Measurements from ENCODE around the gene NR3C2.

NR3C2 gene

DNA sequence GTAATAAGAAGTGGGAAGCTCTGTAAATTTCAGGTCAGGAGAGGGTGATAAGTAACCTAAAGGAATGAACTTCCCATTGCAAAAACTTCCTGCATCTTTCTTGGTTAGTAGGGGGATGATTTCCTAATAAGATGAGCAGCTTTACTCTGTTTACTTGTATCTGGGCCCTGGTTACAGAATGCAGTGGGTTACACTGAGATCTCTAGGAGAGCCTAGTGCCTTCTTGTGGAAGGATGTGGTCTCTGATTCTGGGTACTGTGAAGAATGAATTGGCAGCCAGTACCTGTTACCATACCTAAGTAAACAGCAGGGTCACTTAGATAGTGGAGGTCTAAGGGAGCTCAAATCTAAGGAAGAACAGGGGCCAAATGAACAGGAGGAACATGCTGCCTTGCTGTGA lies 389.8 kb downstream of the NR3C2 start:
- H3K4me3 ChIP-seq (ENCODE audit: low read depth, low read length) = no peak overlapping the region
- CTCF ChIA-PET = interaction anchor here (1.8 kb wide), 1 partner anchor 10 kb away, joined by 6 read pairs; no protein-coding TSS in a partner anchor
- POLR2A ChIA-PET = no interaction called here
- TF ChIP-seq, protein P1, sequence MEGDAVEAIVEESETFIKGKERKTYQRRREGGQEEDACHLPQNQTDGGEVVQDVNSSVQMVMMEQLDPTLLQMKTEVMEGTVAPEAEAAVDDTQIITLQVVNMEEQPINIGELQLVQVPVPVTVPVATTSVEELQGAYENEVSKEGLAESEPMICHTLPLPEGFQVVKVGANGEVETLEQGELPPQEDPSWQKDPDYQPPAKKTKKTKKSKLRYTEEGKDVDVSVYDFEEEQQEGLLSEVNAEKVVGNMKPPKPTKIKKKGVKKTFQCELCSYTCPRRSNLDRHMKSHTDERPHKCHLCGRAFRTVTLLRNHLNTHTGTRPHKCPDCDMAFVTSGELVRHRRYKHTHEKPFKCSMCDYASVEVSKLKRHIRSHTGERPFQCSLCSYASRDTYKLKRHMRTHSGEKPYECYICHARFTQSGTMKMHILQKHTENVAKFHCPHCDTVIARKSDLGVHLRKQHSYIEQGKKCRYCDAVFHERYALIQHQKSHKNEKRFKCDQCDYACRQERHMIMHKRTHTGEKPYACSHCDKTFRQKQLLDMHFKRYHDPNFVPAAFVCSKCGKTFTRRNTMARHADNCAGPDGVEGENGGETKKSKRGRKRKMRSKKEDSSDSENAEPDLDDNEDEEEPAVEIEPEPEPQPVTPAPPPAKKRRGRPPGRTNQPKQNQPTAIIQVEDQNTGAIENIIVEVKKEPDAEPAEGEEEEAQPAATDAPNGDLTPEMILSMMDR (IDR thresholded peaks at IDR 0.05; ENCODE audit: insufficient read depth, low read length, missing control alignments) = no peak
- no peak for DNase-seq (ENCODE audit: low read depth, low spot score)

DNA sequence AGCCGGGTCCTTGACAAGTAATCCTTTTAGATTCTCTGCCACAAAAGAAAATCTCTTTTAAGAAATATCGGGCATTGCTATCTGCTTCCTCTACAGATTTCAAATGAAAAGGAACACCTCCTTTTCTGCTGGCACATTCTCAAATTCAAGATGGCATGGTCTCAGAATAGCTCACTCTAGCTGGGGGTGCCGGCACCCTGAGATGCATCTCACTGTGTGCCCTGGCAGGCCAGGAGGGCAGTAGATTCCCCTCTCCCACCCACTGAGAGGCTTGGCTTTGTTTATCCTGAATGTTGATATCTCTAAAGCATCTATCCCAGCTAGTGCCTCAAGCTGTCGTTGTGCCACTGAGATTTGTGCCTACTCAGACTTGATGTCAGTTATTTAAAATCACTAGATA lies 390.8 kb downstream of the NR3C2 start:
- H3K4me3 ChIP-seq (ENCODE audit: low read depth, low read length) = no peak overlapping the region
- no peak for DNase-seq (ENCODE audit: low read depth, low spot score)
- TF ChIP-seq, protein P1 (IDR thresholded peaks at IDR 0.05; ENCODE audit: insufficient read depth, low read length, missing control alignments) = no peak
- ChIA-PET CTCF (no interaction called here), POLR2A (no interaction called here)

DNA sequence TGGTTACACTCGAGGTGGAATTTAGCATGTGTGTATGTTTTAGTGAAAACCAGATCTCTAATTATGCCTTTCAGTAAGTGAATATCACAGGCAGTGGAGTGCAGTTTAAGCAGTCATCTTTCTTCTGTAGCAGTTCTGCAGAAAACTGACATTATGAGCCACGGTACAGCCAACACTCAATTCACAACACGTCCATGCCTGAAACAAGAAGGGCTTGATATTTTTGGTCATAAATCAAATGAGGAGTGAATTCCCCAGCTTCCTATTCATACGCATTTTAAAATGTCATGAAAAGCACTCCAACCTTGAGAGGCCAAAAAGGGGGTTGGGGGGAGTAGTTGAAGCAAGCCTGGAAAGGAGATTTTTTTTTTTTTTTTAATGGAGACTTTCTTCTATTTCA lies 393.6 kb downstream of the NR3C2 start:
- no peak overlapping the region for H3K4me3 ChIP-seq (ENCODE audit: low read depth, low read length)
- no peak for DNase-seq (ENCODE audit: low read depth, low spot score)
- CTCF ChIA-PET = no interaction called here
- TF ChIP-seq, protein P1 (IDR thresholded peaks at IDR 0.05; ENCODE audit: insufficient read depth, low read length, missing control alignments) = no peak
- POLR2A ChIA-PET = interaction anchor here (0.7 kb wide), 1 partner anchor 410 kb away, joined by 3 read pairs; no protein-coding TSS in a partner anchor

DNA sequence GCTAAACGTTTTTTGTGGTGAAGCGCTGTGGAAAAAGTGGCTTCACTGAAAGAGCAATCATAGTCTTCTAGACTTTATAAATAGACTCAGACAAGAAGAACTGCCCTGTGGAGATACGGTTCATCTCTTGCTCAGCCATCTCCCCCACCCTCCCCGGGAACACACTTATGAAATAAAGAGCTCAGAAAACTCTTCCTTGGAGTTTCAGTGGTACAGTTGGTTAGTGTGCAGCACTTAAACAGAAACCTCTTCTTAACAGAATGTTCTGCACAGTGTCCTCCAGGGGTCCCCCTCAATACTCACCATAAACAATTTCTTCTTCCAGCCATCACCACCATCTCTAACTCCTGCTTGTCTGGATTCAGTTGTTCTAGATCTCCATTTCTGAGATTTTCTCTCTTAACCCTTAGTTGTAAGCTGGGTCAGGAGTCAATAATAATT lies 397.3 kb downstream of the NR3C2 start:
- POLR2A ChIA-PET = no interaction called here
- TF ChIP-seq, protein P1 (IDR thresholded peaks at IDR 0.05; ENCODE audit: insufficient read depth, low read length, missing control alignments) = no peak

DNA sequence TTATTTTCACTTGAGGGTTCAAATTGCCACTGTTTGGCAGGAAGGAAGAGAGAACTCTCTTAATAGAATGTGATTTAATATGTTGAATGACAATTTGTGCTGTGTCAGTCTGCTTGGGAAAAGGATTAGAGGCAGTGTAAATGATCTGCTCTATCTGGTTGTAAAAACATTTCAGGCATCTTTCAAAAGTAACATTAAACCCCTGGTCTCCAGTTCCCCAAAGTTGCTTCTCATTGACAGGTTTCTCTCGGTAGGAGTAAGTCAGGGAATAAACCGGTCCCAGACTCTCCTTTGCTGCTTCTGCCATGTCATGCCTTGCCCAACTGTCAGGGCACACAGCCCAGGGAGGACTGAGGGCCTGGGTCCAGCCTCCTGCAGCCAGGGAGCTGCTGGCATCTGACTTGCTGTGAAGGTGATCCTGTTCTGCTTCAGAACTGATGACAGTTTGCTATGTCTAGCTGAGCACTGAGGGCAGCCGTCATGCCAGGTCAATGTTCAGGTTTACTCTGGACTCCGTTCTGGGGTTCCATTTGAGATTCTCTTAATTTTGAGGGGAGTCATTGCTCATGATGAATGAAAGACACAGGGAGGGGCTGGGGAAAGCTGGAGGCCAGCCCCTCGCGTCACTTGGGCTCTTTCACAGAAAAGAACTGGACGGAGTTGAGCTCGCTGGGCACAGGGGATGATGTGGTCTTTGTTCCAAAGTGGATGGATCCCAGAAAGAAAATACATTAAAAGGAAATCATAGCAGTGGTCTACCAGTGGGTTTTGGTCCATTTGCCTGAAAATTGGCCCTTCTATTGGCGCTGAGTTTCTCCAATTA lies 397.9 kb downstream of the NR3C2 start:
- TF ChIP-seq, protein P1 (IDR thresholded peaks at IDR 0.05; ENCODE audit: insufficient read depth, low read length, missing control alignments) = no peak
- no peak overlapping the region for H3K4me3 ChIP-seq (ENCODE audit: low read depth, low read length)
- ChIA-PET CTCF (interaction anchor here (1.1 to 1.9 kb wide), 2 partner anchors 9 to 10 kb away, joined by 3 to 6 read pairs; no protein-coding TSS in a partner anchor), POLR2A (no interaction called here)
- DNase-seq (ENCODE audit: low read depth, low spot score) = no peak

More for the DNA sequence above, 397.3 kb downstream of the NR3C2 start:
- CTCF ChIA-PET = interaction anchor here (0.6 to 1.9 kb wide), 3 partner anchors 9 to 63 kb away, joined by 3 to 6 read pairs (median 3); no protein-coding TSS in a partner anchor
- H3K4me3 ChIP-seq (ENCODE audit: low read depth, low read length) = no peak overlapping the region
- no peak for DNase-seq (ENCODE audit: low read depth, low spot score)

DNA sequence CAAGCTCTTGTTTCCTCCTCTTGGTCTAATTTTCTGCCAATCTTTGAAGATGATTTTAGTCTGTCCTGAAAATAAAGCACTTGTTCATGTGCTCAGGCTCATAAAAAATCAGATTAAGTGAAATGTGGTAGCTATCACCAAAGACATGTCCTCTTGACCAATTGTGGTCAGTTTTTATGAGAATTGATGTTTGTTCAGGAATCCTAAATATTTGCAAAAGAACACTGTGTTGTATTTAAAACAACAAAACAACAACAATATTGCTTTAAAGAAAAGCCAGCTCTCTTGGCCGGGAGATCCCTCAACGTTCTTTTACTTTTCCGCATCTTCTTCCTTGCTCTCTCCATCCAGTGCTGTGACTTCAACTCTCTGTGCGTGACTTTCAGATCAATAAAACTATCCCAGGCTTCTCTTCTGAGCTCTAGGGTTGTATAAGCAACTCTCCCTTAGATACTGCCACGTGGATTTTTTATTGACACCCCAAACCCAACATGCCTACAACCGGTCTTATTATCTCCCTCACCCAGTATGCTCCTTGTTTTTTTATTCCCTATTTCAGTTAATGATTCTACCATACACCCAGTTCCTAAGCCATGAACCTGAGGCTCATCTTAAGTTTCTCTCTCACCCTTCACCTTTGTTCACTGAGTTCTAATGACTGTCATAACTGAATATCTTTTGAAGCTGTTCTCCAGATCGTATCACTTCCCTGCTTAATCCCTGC lies 400.4 kb downstream of the NR3C2 start:
- CTCF ChIA-PET = interaction anchor here (0.9 to 2.0 kb wide), 3 partner anchors 11 to 18 kb away, joined by 3 to 6 read pairs (median 3); no protein-coding TSS in a partner anchor
- no peak for DNase-seq (ENCODE audit: low read depth, low spot score)
- TF ChIP-seq, protein P1 (IDR thresholded peaks at IDR 0.05; ENCODE audit: insufficient read depth, low read length, missing control alignments) = no peak
- H3K4me3 ChIP-seq (ENCODE audit: low read depth, low read length) = no peak overlapping the region
- POLR2A ChIA-PET = no interaction called here
